IMR-90 (cell line): ENCODE measurements around the gene RASGRP4. TPM values are rescaled to one million over a fixed set of nuclear protein-coding genes. Genes with fewer than 3 reads are reported as not detected.

Source experiments
- ELK1 ChIP-seq: fragments of 150-350 bp; IDR thresholded peaks from 2 replicates; pipeline ENCODE4 v1.6.1; 2016; ENCODE audit warnings: low read depth, mild to moderate bottlenecking, low read length, moderate library complexity, borderline replicate concordance
- polyA plus RNA-seq, 3 experiments: library from polyadenylated mRNA; depleted of rRNA; stranded (reverse); fragments of >200 nt; gene quantifications; 2 replicates each; pipeline ENCODE4 v1.2.3, GENCODE V29; 2012; ENCODE audit warnings: low replicate concordance in 1 of 3
- total RNA-seq: library from RNA; depleted of rRNA; stranded (reverse); fragments of >200 nt; gene quantifications from 2 replicates; pipeline ENCODE4 v1.2.3, GENCODE V29; 2012

Gene RASGRP4
- total and polyA plus RNA-seq, 2 of the 4 experiments (the other 2 are of a cell fraction): not detected

- TF ChIP-seq ELK1: no peak
Measured at GRCh38 chr19:38389957-38390924, 35.8 kb downstream of the RASGRP4 start (continued).
